Natural killer cell (primary cell): Measurements from ENCODE around the gene CFAP299. TPM values are rescaled to one million over a fixed set of nuclear protein-coding genes. Genes with fewer than 3 reads are reported as not detected.

Experiments used
- ATAC-seq, 3 donors: fragments of 150-1000 bp in 2 of 3; fragments of 200-7000 bp in 1 of 3; cut with Tn5 transposase; 1 replicate in 1 of 3; 2 replicates in 2 of 3; pipeline ENCODE4 v1.10.0; 2021; ENCODE audit warnings: mild to moderate bottlenecking in 2 of 3, moderate library complexity in 2 of 3
- DNase-seq, 2 donors: peaks; one replicate each; pipeline versions ENCODE4 v3.0.0 to v3.0.0-alpha.2; 2013 to 2021; ENCODE audit warnings: mixed read lengths in 1 of 2
- H3K27ac ChIP-seq: one replicate; pipeline ENCODE4 v1.5.1; 2013; ENCODE audit warnings: mild to moderate bottlenecking, low read length
- H3K27me3 ChIP-seq: one replicate; pipeline ENCODE4 v1.6.1; 2013; ENCODE audit warnings: low read length; ENCODE audit not compliant: control insufficient read depth, insufficient read depth
- H3K36me3 ChIP-seq: one replicate; pipeline ENCODE4 v1.6.1; 2013; ENCODE audit warnings: low read length; ENCODE audit not compliant: control insufficient read depth, insufficient read depth
- H3K4me1 ChIP-seq: one replicate; pipeline ENCODE4 v1.6.1; 2013; ENCODE audit warnings: low read length; ENCODE audit not compliant: control insufficient read depth, insufficient read depth
- H3K4me3 ChIP-seq: one replicate; pipeline ENCODE4 v1.5.1; 2013; ENCODE audit warnings: low read length
- H3K9me3 ChIP-seq: one replicate; pipeline ENCODE4 v1.6.1; 2013; ENCODE audit warnings: low read length; ENCODE audit not compliant: control insufficient read depth, insufficient read depth
- H3K27ac Mint-ChIP-seq, 2 donors: one replicate each; pipeline ENCODE4 v1.8.0; 2022; ENCODE audit warnings: mild to moderate bottlenecking in 2 of 2, mixed read lengths in 2 of 2, moderate library complexity in 1 of 2
- H3K27me3 Mint-ChIP-seq, 2 donors: one replicate each; pipeline ENCODE4 v1.8.0; 2022; ENCODE audit warnings: low read depth in 2 of 2, mixed read lengths in 2 of 2
- H3K36me3 Mint-ChIP-seq: one replicate; pipeline ENCODE4 v1.8.0; 2022; ENCODE audit warnings: mixed read lengths
- H3K4me1 Mint-ChIP-seq, 2 donors: one replicate each; pipeline ENCODE4 v1.8.0; 2022; ENCODE audit warnings: mixed read lengths in 2 of 2
- H3K4me3 Mint-ChIP-seq: one replicate; pipeline ENCODE4 v1.8.0; 2022; ENCODE audit warnings: mild to moderate bottlenecking, moderate library complexity, mixed read lengths
- H3K9me3 Mint-ChIP-seq, 2 donors: one replicate each; pipeline ENCODE4 v1.8.0; 2022; ENCODE audit warnings: mixed read lengths in 2 of 2
- WGBS: methylation state at CpG from one replicate; pipeline ENCODE4 v1.1.7; 2013; ENCODE audit warnings: missing lambda C conversion rate; ENCODE audit not compliant: insufficient coverage; 5-methylcytosine and 5-hydroxymethylcytosine counted together
- intact Hi-C: fragments of 100-400 bp; cut with micrococcal nuclease; formaldehyde crosslinking; loops from one replicate; pipeline ENCODE4 v1.14.2; 2022
- total RNA-seq, 4 donors: library from RNA; stranded (reverse); fragments of 120-200 nt in 1 of 4; gene quantifications; one replicate each; pipeline versions ENCODE4 v1.2.3 to v1.2.4, GENCODE V29; 2013 to 2022
- TF ChIP-seq, protein P1 (sequence below): fragments of 200-600 bp; IDR thresholded peaks from one replicate; pipeline ENCODE4 v1.8.0; 2022; ENCODE audit warnings: antibody characterized with exemption

Gene CFAP299
- total RNA-seq, 3 donors from 2014 or later (not counting 1 experiment from before 2014, with no cell fraction given), result not detected

DNA sequence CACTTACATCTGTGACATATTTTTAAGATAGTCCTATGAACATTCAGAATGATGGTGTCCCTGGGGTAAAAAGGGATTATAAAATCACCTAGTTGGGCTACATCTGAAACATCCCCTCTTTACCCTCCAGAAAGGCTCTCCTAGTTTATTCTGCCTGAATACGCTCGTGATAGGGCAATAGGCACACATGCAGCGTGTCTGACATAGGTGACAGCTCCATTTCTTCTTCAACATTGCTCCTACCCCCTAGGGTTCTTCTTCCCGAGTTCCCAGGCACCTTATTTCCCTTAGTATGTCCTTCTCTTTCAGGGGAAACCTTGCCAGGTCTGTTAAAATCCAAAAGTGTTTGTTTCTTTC is 27.1 kb upstream of the CFAP299 start:
- ATAC-seq, result no peak

DNA sequence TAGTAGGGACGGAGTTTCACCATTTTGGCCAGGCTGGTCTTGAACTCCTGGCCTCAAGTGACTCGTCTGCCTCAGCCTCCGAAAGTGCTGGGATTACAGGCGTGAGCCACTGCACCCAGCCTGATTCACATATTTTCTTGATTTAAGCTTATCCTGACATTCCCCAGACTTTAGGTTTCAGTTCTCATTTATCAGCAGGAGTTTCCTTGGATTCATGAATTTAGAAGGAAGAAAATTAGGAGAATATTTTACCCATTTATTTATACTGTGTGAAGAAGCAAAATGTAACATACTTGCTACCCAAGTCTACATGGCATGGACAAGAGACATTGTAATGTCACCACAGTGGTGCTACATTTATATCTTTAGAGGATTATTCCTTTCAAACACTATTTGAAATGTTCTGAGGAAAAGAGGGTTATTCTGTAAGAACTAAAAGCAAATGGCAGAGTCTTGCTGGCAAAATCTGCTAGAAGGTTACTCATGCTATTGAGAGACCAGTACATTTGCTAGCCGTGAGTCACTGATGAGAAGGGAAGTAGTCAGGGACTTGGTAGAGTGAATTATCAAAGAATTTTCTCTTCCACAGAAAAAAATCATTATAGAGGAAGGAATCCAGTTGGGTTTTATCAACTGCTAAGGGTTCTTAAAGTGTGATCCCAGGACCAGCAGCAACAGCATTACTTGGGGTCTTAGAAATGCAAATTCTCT is 26.1 kb upstream of the CFAP299 start:
- intact Hi-C loops, result no loop called here
- Histone ChIP-seq H3K36me3 (no peaks in the 10 kb centered on the region), H3K4me3 (no peak overlapping the region), H3K9me3 (no peaks in the 10 kb centered on the region), H3K4me1 (no peaks in the 10 kb centered on the region), H3K27ac (no peak overlapping the region), H3K27me3 (no peaks in the 10 kb centered on the region)
- DNase-seq (no peak), ATAC-seq (no peak)
- H3K27ac Mint-ChIP-seq, result no peak overlapping the region
- H3K27me3 Mint-ChIP-seq, result peaks cover 9 to 26% of the 10 kb centered on the region in 2 donors
- H3K9me3 Mint-ChIP-seq, result no peaks in the 10 kb centered on the region
- no peaks in the 10 kb centered on the region for H3K4me1 Mint-ChIP-seq
- no peaks in the 10 kb centered on the region for H3K36me3 Mint-ChIP-seq
- WGBS, result 82% methylated on average over 3 of the region's 5 CpGs
- no peak overlapping the region for H3K4me3 Mint-ChIP-seq
- TF ChIP-seq, protein P1, sequence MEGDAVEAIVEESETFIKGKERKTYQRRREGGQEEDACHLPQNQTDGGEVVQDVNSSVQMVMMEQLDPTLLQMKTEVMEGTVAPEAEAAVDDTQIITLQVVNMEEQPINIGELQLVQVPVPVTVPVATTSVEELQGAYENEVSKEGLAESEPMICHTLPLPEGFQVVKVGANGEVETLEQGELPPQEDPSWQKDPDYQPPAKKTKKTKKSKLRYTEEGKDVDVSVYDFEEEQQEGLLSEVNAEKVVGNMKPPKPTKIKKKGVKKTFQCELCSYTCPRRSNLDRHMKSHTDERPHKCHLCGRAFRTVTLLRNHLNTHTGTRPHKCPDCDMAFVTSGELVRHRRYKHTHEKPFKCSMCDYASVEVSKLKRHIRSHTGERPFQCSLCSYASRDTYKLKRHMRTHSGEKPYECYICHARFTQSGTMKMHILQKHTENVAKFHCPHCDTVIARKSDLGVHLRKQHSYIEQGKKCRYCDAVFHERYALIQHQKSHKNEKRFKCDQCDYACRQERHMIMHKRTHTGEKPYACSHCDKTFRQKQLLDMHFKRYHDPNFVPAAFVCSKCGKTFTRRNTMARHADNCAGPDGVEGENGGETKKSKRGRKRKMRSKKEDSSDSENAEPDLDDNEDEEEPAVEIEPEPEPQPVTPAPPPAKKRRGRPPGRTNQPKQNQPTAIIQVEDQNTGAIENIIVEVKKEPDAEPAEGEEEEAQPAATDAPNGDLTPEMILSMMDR, result no peak

More for the DNA sequence above, 27.1 kb upstream of the CFAP299 start:
- intact Hi-C loops, result no loop called here
- WGBS, result 80% methylated on average over 4 of the region's 4 CpGs
- Mint-ChIP-seq H3K27me3 (peaks cover 9 to 26% of the 10 kb centered on the region in 2 donors), H3K9me3 (no peaks in the 10 kb centered on the region), H3K4me3 (no peak overlapping the region), H3K27ac (no peak overlapping the region), H3K4me1 (no peaks in the 10 kb centered on the region), H3K36me3 (no peaks in the 10 kb centered on the region)
- Histone ChIP-seq H3K27ac (no peak overlapping the region), H3K4me1 (no peaks in the 10 kb centered on the region), H3K9me3 (no peaks in the 10 kb centered on the region), H3K27me3 (no peaks in the 10 kb centered on the region), H3K4me3 (no peak overlapping the region), H3K36me3 (no peaks in the 10 kb centered on the region)
- TF ChIP-seq, protein P1, result no peak
- no peak for DNase-seq

DNA sequence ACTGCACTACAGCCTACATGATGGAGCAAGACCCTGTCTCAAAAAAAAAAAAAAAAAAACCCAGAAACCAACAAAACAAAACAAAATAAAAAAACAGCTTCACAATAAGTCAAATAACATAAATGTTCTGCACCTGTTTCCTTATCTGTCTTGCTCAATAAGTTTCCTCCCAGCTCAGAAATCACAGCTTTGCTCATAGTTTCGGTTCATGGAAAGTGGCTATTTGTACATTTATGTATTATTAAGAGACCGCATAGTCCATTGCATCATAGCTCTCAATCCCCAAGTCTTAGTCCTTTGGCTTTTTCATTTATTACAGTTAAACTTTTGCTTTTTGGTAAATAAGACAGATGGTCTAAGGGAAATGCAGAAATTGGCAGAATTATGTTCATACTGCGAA is 24.4 kb upstream of the CFAP299 start:
- Mint-ChIP-seq H3K36me3 (no peaks in the 10 kb centered on the region), H3K27ac (no peak overlapping the region), H3K27me3 (peaks cover 7 to 24% of the 10 kb centered on the region in 2 donors), H3K4me1 (no peaks in the 10 kb centered on the region), H3K9me3 (no peaks in the 10 kb centered on the region), H3K4me3 (no peak overlapping the region)
- TF ChIP-seq, protein P1, result no peak
- DNase-seq, result no peak
- Histone ChIP-seq H3K4me1 (no peaks in the 10 kb centered on the region), H3K36me3 (no peaks in the 10 kb centered on the region), H3K27ac (no peak overlapping the region), H3K27me3 (no peaks in the 10 kb centered on the region), H3K4me3 (no peak overlapping the region), H3K9me3 (no peaks in the 10 kb centered on the region)
- intact Hi-C loops, result no loop called here
- ATAC-seq, result no peak
- WGBS, result 100% methylated on average over 1 of the region's 3 CpGs

DNA sequence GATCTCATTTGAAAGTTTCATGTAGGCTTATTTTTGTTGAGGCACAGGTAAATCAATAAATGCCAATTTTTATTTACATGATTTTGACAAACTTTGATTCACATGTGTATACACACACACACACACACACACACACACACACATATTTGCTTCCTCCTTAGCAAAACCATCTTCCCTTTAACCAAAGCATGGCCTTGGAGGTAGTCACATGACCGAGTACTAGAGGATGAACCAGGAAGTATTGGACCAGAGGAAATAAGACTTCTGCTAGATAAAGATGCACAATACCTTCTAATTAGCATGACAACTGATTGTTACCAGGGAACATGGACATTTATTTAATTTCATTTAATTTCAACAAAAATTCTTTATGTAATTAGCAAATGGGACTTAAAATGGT is 23.4 kb upstream of the CFAP299 start:
- intact Hi-C loops, result no loop called here
- Histone ChIP-seq H3K4me3 (no peak overlapping the region), H3K4me1 (no peaks in the 10 kb centered on the region), H3K27ac (no peak overlapping the region), H3K9me3 (no peaks in the 10 kb centered on the region), H3K27me3 (no peaks in the 10 kb centered on the region), H3K36me3 (no peaks in the 10 kb centered on the region)
- peaks cover 3 to 14% of the 10 kb centered on the region in 2 donors for H3K27me3 Mint-ChIP-seq
- WGBS, result 100% methylated on average over 1 of the region's 1 CpG
- ATAC-seq, result no peak
- H3K4me3 Mint-ChIP-seq, result no peak overlapping the region
- H3K4me1 Mint-ChIP-seq, result no peaks in the 10 kb centered on the region
- no peaks in the 10 kb centered on the region for H3K9me3 Mint-ChIP-seq
- TF ChIP-seq, protein P1, result no peak
- no peak overlapping the region for H3K27ac Mint-ChIP-seq
- no peak for DNase-seq
- H3K36me3 Mint-ChIP-seq, result no peaks in the 10 kb centered on the region
